ENCODE measurements around the gene RGS1.

RGS1 gene

DNA sequence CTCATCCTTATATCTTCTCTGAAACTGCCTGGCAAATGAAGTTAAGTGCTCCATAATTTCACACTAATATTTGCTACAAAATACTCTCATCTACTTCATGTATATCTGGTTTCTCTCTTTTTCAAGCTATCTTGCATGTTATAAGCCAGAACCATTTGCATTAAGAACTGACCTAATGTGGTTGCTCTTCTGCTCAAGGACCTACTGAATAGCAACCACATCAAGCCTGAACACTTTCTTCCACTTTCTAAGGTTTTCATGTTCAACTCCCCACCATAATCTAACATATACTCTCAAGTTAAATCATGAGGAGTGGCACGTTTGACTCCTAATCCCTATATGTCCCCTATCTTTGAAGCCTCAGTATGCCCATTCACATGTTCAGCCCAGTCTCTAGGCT is 27.2 kb downstream of the RGS1 start:
- H2BK120ac ChIP-seq (ENCODE audit: low read depth, low read length): no peak overlapping the region
- H2BK15ac ChIP-seq (ENCODE audit: low read length): no peak overlapping the region
- H3K23ac ChIP-seq (ENCODE audit: low read depth, low read length, poor library complexity): no peak overlapping the region
- no peak for DNase-seq (ENCODE audit: low spot score)
- no peak overlapping the region for H2AK5ac ChIP-seq (ENCODE audit: low read depth, low read length)
- no peak overlapping the region for H3K9ac ChIP-seq (ENCODE audit: low read depth, low read length, poor library complexity)
- no peak overlapping the region for H3K18ac ChIP-seq (ENCODE audit: low read length)
- no peak overlapping the region for H3K4me2 ChIP-seq (ENCODE audit: insufficient read depth, low read length, poor library complexity, severe bottlenecking)
- WGBS, 2 donors (ENCODE audit: extremely low coverage in 2 of 2, insufficient read length in 2 of 2, insufficient replicate concordance in 1 of 2): no CpG with 5 or more reads among the region's 1 CpG
- H2BK5ac ChIP-seq (ENCODE audit: low read length): no peak overlapping the region
- no peak overlapping the region for H3K4me3 ChIP-seq (ENCODE audit: low read length in 2 of 2)
- no peaks in the 10 kb centered on the region for H3K36me3 ChIP-seq (replicated peaks in 1 of 2; ENCODE audit: control insufficient read depth in 2 of 2, insufficient read depth in 2 of 2, low read length in 2 of 2)
- no peak overlapping the region for H4K8ac ChIP-seq (ENCODE audit: low read depth, low read length)
- no peak overlapping the region for H3K14ac ChIP-seq (ENCODE audit: low read length)
- H4K91ac ChIP-seq (ENCODE audit: low read depth, low read length, poor library complexity): no peak overlapping the region
- H2AFZ ChIP-seq (ENCODE audit: low read length): no peak overlapping the region
- no peaks in the 10 kb centered on the region for H3K9me3 ChIP-seq (replicated peaks in 1 of 2; ENCODE audit: control insufficient read depth in 2 of 2, insufficient read depth in 1 of 2, low read depth in 1 of 2, low read length in 2 of 2)
- H3K4ac ChIP-seq (ENCODE audit: low read length): no peak overlapping the region
- H3K4me1 ChIP-seq (ENCODE audit: control insufficient read depth in 2 of 2, insufficient read depth in 1 of 2, low read depth in 1 of 2, low read length in 2 of 2): no peaks in the 10 kb centered on the region
- H3K27ac ChIP-seq (replicated peaks; ENCODE audit: low read length): no peak overlapping the region
- no peaks in the 10 kb centered on the region for H3K27me3 ChIP-seq (ENCODE audit: control insufficient read depth in 3 of 3, insufficient read depth in 3 of 3, low read depth in 1 of 3, low read length in 3 of 3)
- no peak overlapping the region for H2BK12ac ChIP-seq (ENCODE audit: low read length)
- no peaks in the 10 kb centered on the region for H3K79me1 ChIP-seq (ENCODE audit: low read depth, low read length)

DNA sequence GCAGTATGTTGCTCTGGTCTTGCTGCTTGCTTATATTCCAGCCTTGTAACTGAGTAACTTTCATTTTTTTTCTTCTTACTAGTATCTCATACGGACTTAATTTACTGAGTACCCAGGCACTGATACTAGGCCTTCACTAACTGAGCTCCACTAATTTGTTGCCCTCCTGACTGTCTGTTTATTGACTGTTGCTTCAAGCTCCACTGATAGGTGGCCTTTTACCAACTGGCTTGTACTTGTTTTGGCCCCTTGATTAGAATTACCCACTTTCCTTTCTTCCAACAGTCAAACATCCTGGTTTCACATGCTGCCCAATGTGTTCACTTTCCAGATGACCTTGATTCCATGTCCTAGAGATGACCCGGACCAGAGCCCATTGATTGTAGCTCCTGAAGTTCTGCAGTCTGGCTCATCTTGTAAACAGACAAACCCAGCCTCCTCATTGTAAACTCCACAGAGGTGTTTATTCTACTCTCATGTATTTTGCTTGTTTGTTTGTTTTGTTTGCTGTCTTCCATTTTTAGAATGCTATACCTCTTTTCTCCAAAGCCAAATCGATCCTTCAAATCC is 27.7 kb downstream of the RGS1 start:
- Histone ChIP-seq H2BK5ac (ENCODE audit: low read length) (no peak overlapping the region), H3K36me3 (replicated peaks in 1 of 2; ENCODE audit: control insufficient read depth in 2 of 2, insufficient read depth in 2 of 2, low read length in 2 of 2) (no peaks in the 10 kb centered on the region), H2AFZ (ENCODE audit: low read length) (no peak overlapping the region), H3K4me3 (ENCODE audit: low read length in 2 of 2) (no peak overlapping the region), H4K91ac (ENCODE audit: low read depth, low read length, poor library complexity) (no peak overlapping the region), H3K4ac (ENCODE audit: low read length) (no peak overlapping the region), H3K27me3 (ENCODE audit: control insufficient read depth in 3 of 3, insufficient read depth in 3 of 3, low read depth in 1 of 3, low read length in 3 of 3) (no peaks in the 10 kb centered on the region), H3K4me1 (ENCODE audit: control insufficient read depth in 2 of 2, insufficient read depth in 1 of 2, low read depth in 1 of 2, low read length in 2 of 2) (no peaks in the 10 kb centered on the region), H2BK15ac (ENCODE audit: low read length) (no peak overlapping the region), H3K23ac (ENCODE audit: low read depth, low read length, poor library complexity) (no peak overlapping the region), H3K27ac (replicated peaks; ENCODE audit: low read length) (no peak overlapping the region), H3K4me2 (ENCODE audit: insufficient read depth, low read length, poor library complexity, severe bottlenecking) (no peak overlapping the region), H2BK12ac (ENCODE audit: low read length) (no peak overlapping the region), H3K9ac (ENCODE audit: low read depth, low read length, poor library complexity) (no peak overlapping the region), H3K9me3 (replicated peaks in 1 of 2; ENCODE audit: control insufficient read depth in 2 of 2, insufficient read depth in 1 of 2, low read depth in 1 of 2, low read length in 2 of 2) (no peaks in the 10 kb centered on the region), H2AK5ac (ENCODE audit: low read depth, low read length) (no peak overlapping the region), H2BK120ac (ENCODE audit: low read depth, low read length) (no peak overlapping the region), H3K79me1 (ENCODE audit: low read depth, low read length) (no peaks in the 10 kb centered on the region), H3K18ac (ENCODE audit: low read length) (no peak overlapping the region), H3K14ac (ENCODE audit: low read length) (no peak overlapping the region), H4K8ac (ENCODE audit: low read depth, low read length) (no peak overlapping the region)
- DNase-seq (ENCODE audit: low spot score): no peak
- WGBS, 2 donors (ENCODE audit: extremely low coverage in 2 of 2, insufficient read length in 2 of 2, insufficient replicate concordance in 1 of 2): no CpG with 5 or more reads among the region's 3 CpGs

DNA sequence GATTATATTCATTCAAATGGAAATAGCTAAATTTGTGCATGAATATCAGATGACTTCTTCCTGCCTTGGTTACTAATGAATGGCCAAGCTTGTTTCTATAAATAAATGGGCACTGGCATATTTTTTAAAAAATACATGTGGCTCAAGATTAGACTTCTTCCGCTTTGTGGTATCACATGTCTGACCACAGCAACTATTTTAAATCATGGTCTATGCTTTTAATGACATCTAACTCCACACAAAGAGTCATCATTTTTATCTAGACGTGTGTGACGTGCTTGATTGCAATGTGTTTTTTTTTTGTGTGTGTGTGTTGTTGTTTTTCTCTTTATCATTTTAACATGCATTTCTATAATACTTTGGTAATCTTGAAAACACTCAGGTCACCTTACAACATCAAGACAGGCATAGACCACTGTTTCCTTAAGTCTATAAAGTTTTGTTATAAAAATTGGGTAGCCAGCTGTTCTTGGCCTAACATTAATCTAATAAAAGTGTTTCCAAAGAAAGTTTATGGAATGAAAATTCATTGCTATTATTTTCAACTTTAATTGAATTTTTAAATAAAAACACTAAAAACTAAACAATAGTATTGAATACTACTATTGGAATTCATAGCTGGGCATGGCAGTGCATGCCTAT is 29.5 kb downstream of the RGS1 start:
- Histone ChIP-seq H4K91ac (ENCODE audit: low read depth, low read length, poor library complexity) (no peak overlapping the region), H3K36me3 (replicated peaks in 1 of 2; ENCODE audit: control insufficient read depth in 2 of 2, insufficient read depth in 2 of 2, low read length in 2 of 2) (no peaks in the 10 kb centered on the region), H4K8ac (ENCODE audit: low read depth, low read length) (no peak overlapping the region), H3K79me1 (ENCODE audit: low read depth, low read length) (no peaks in the 10 kb centered on the region), H3K9me3 (replicated peaks in 1 of 2; ENCODE audit: control insufficient read depth in 2 of 2, insufficient read depth in 1 of 2, low read depth in 1 of 2, low read length in 2 of 2) (no peaks in the 10 kb centered on the region), H2BK5ac (ENCODE audit: low read length) (no peak overlapping the region), H3K14ac (ENCODE audit: low read length) (no peak overlapping the region), H3K4me2 (ENCODE audit: insufficient read depth, low read length, poor library complexity, severe bottlenecking) (no peak overlapping the region), H2BK12ac (ENCODE audit: low read length) (no peak overlapping the region), H3K27ac (replicated peaks; ENCODE audit: low read length) (no peak overlapping the region), H2BK120ac (ENCODE audit: low read depth, low read length) (no peak overlapping the region), H3K4me3 (ENCODE audit: low read length in 2 of 2) (no peak overlapping the region), H3K23ac (ENCODE audit: low read depth, low read length, poor library complexity) (no peak overlapping the region), H3K4ac (ENCODE audit: low read length) (no peak overlapping the region), H2AFZ (ENCODE audit: low read length) (no peak overlapping the region), H3K9ac (ENCODE audit: low read depth, low read length, poor library complexity) (no peak overlapping the region), H3K18ac (ENCODE audit: low read length) (no peak overlapping the region), H2BK15ac (ENCODE audit: low read length) (no peak overlapping the region), H2AK5ac (ENCODE audit: low read depth, low read length) (no peak overlapping the region), H3K4me1 (ENCODE audit: control insufficient read depth in 2 of 2, insufficient read depth in 1 of 2, low read depth in 1 of 2, low read length in 2 of 2) (no peaks in the 10 kb centered on the region), H3K27me3 (ENCODE audit: control insufficient read depth in 3 of 3, insufficient read depth in 3 of 3, low read depth in 1 of 3, low read length in 3 of 3) (peaks cover 0 to 2% (median 0%) of the 10 kb centered on the region in 3 experiments)
- DNase-seq (ENCODE audit: low spot score): no peak
- WGBS, 2 donors (ENCODE audit: extremely low coverage in 2 of 2, insufficient read length in 2 of 2, insufficient replicate concordance in 1 of 2): no CpG with 5 or more reads among the region's 3 CpGs

DNA sequence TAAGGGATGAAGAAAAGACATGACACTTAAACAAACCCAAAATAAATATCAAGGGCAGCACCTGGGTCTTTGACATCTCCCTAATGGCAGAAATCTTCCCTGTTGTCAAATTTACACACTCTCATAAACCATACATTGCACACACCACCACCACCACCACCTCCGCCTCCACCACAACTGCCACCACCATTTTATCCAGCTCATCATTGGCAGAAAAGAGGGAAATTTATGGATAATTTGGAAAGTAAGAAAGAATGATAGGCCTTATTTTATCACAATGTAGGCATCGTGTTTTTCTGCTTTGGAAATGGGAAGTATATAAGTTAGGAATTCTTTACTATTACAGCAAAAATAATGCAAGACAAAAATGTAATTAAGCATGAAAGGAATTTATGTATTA is 33.1 kb downstream of the RGS1 start:
- Histone ChIP-seq H2AFZ (ENCODE audit: low read length) (no peak overlapping the region), H3K9ac (ENCODE audit: low read depth, low read length, poor library complexity) (no peak overlapping the region), H3K36me3 (replicated peaks in 1 of 2; ENCODE audit: control insufficient read depth in 2 of 2, insufficient read depth in 2 of 2, low read length in 2 of 2) (no peaks in the 10 kb centered on the region), H4K8ac (ENCODE audit: low read depth, low read length) (no peak overlapping the region), H3K4me3 (ENCODE audit: low read length in 2 of 2) (no peak overlapping the region), H3K18ac (ENCODE audit: low read length) (no peak overlapping the region), H2AK5ac (ENCODE audit: low read depth, low read length) (no peak overlapping the region), H3K4me1 (ENCODE audit: control insufficient read depth in 2 of 2, insufficient read depth in 1 of 2, low read depth in 1 of 2, low read length in 2 of 2) (no peaks in the 10 kb centered on the region), H3K27ac (replicated peaks; ENCODE audit: low read length) (no peak overlapping the region), H3K4ac (ENCODE audit: low read length) (no peak overlapping the region), H3K27me3 (ENCODE audit: control insufficient read depth in 3 of 3, insufficient read depth in 3 of 3, low read depth in 1 of 3, low read length in 3 of 3) (peaks cover 0 to 2% (median 0%) of the 10 kb centered on the region in 3 experiments), H3K4me2 (ENCODE audit: insufficient read depth, low read length, poor library complexity, severe bottlenecking) (no peak overlapping the region), H2BK15ac (ENCODE audit: low read length) (no peak overlapping the region), H3K23ac (ENCODE audit: low read depth, low read length, poor library complexity) (no peak overlapping the region), H2BK12ac (ENCODE audit: low read length) (no peak overlapping the region), H3K79me1 (ENCODE audit: low read depth, low read length) (no peaks in the 10 kb centered on the region), H2BK120ac (ENCODE audit: low read depth, low read length) (no peak overlapping the region), H4K91ac (ENCODE audit: low read depth, low read length, poor library complexity) (no peak overlapping the region), H3K14ac (ENCODE audit: low read length) (no peak overlapping the region), H2BK5ac (ENCODE audit: low read length) (no peak overlapping the region), H3K9me3 (replicated peaks in 1 of 2; ENCODE audit: control insufficient read depth in 2 of 2, insufficient read depth in 1 of 2, low read depth in 1 of 2, low read length in 2 of 2) (no peaks in the 10 kb centered on the region)
- no CpG with 5 or more reads among the region's 2 CpGs for WGBS, 2 donors (ENCODE audit: extremely low coverage in 2 of 2, insufficient read length in 2 of 2, insufficient replicate concordance in 1 of 2)
- no peak for DNase-seq (ENCODE audit: low spot score)
